Osteocyte (in vitro differentiated cells): ENCODE results near the gene TNK2. TPM values are rescaled to one million over a fixed set of nuclear protein-coding genes. Genes with fewer than 3 reads are reported as not detected.

ENCODE experiments used
- DNase-seq: peaks from one replicate; pipeline ENCODE4 v3.0.0; 2021; ENCODE audit warnings: mixed read lengths; ENCODE audit not compliant: unreplicated experiment; ENCODE audit errors: extremely low spot score
- H3K27ac Mint-ChIP-seq: one replicate; pipeline ENCODE4 v1.8.0; 2021; ENCODE audit warnings: mild to moderate bottlenecking, mixed read lengths; ENCODE audit not compliant: unreplicated experiment
- H3K27me3 Mint-ChIP-seq: one replicate; pipeline ENCODE4 v1.8.0; 2021; ENCODE audit warnings: mixed read lengths; ENCODE audit not compliant: unreplicated experiment
- H3K36me3 Mint-ChIP-seq: one replicate; pipeline ENCODE4 v1.8.0; 2021; ENCODE audit warnings: mixed read lengths; ENCODE audit not compliant: unreplicated experiment
- H3K4me1 Mint-ChIP-seq: one replicate; pipeline ENCODE4 v1.8.0; 2021; ENCODE audit warnings: mixed read lengths; ENCODE audit not compliant: unreplicated experiment
- H3K4me3 Mint-ChIP-seq: one replicate; pipeline ENCODE4 v1.8.0; 2021; ENCODE audit warnings: mild to moderate bottlenecking, moderate library complexity, mixed read lengths; ENCODE audit not compliant: unreplicated experiment
- H3K9me3 Mint-ChIP-seq: one replicate; pipeline ENCODE4 v1.8.0; 2021; ENCODE audit warnings: mixed read lengths; ENCODE audit not compliant: unreplicated experiment
- CTCF ChIP-seq: fragments of 200-600 bp; sonication (generic); IDR thresholded peaks from 2 replicates; pipeline ENCODE4 v1.5.0; 2021; ENCODE audit warnings: antibody characterized with exemption, mild to moderate bottlenecking, moderate library complexity
- total RNA-seq: library from RNA; stranded (reverse); gene quantifications from 2 replicates; pipeline ENCODE4 v1.2.1, GENCODE V29; 2021

The TNK2 gene
- total RNA-seq, 1 donor from 2014 or later = 54.2 TPM

- H3K4me1 Mint-ChIP-seq = peaks cover 11% of the 10 kb centered on the region
- no peaks in the 10 kb centered on the region for H3K9me3 Mint-ChIP-seq
- no peak overlapping the region for H3K27ac Mint-ChIP-seq
- no peak for DNase-seq
- no peak overlapping the region for H3K4me3 Mint-ChIP-seq
- TF ChIP-seq CTCF = no peak
- H3K27me3 Mint-ChIP-seq = no peaks in the 10 kb centered on the region
- H3K36me3 Mint-ChIP-seq = peaks cover 4% of the 10 kb centered on the region
Observed at GRCh38 chr3:195885036-195885891, 23.1 kb downstream of the TNK2 start.

DNA sequence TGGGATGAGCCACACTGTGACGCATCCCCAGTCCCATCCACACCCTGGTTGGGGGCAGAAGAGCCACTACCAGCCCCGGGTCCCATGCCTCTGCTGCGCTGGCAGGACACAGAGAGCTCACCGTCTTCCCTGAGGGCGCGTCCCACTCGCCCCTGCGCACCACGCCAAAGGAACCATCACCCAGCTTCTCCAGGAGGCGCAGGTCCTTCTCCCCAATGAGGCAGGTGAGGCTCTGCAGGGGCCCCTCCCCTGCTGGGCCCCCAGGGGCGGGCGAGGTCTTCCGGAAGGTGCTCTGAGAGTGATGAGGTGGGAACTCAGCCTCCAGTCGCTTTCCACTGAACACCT lies 23.7 kb downstream of the TNK2 start:
- Mint-ChIP-seq H3K9me3 (no peaks in the 10 kb centered on the region), H3K27ac (no peak overlapping the region), H3K27me3 (no peaks in the 10 kb centered on the region), H3K36me3 (peaks cover 4% of the 10 kb centered on the region), H3K4me1 (peaks cover 11% of the 10 kb centered on the region), H3K4me3 (no peak overlapping the region)
- no peak for TF ChIP-seq CTCF
- no peak for DNase-seq

DNA sequence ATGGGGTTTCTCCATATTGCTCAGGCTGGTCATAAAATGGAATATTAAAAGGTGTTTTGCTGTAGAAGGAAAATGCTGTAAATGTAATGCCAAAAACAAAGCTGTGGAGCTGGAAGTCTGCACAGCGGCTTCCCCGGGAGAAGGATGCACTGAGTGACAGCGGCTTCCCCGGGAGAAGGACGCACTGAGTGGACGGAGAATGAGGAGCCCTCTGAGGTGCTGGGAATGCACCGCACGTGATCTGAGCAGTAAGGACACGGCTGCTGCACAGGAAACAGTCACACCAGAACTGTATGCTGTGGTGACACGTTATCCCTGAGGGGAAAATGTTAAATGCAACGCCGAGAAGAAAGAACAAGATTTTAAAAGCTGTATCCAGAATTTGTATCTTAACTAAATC lies 24.6 kb downstream of the TNK2 start:
- H3K4me1 Mint-ChIP-seq = peaks cover 11% of the 10 kb centered on the region
- DNase-seq = no peak
- no peak overlapping the region for H3K4me3 Mint-ChIP-seq
- TF ChIP-seq CTCF = no peak
- no peaks in the 10 kb centered on the region for H3K9me3 Mint-ChIP-seq
- H3K36me3 Mint-ChIP-seq = peaks cover 8% of the 10 kb centered on the region
- H3K27ac Mint-ChIP-seq = no peak overlapping the region
- H3K27me3 Mint-ChIP-seq = no peaks in the 10 kb centered on the region

DNA sequence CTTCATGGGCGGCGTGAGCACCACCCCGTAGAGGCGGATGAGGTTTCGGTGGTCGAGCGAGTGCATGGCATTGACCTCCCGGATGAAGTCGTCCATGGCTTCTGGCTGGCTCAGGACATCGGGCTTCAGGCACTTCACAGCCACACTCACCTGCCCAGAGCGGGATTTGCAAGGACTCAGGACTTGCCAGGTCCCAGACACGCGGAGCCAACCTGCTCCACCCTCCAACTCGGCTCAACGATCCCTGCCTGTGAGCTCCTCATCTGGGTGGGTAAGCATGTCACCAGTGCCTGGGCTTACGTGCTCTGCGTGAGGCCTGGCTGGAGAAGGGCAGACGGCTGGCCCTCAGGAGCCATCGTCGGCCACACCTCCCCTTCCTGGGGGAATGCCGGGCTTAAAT lies 25.2 kb downstream of the TNK2 start:
- H3K27ac Mint-ChIP-seq = no peak overlapping the region
- H3K4me3 Mint-ChIP-seq = no peak overlapping the region
- no peak for TF ChIP-seq CTCF
- peaks cover 12% of the 10 kb centered on the region for H3K36me3 Mint-ChIP-seq
- peaks cover 11% of the 10 kb centered on the region for H3K4me1 Mint-ChIP-seq
- DNase-seq = no peak
- no peaks in the 10 kb centered on the region for H3K27me3 Mint-ChIP-seq
- H3K9me3 Mint-ChIP-seq = no peaks in the 10 kb centered on the region

GRCh38 chr3:195882002-195882441 lies 26.3 kb downstream of the TNK2 start:
- H3K9me3 Mint-ChIP-seq = no peaks in the 10 kb centered on the region
- no peak overlapping the region for H3K27ac Mint-ChIP-seq
- TF ChIP-seq CTCF = no peak
- no peak for DNase-seq
- H3K36me3 Mint-ChIP-seq = peaks cover 12% of the 10 kb centered on the region
- H3K4me3 Mint-ChIP-seq = no peak overlapping the region
- H3K4me1 Mint-ChIP-seq = peaks cover 11% of the 10 kb centered on the region
- H3K27me3 Mint-ChIP-seq = no peaks in the 10 kb centered on the region
